Measurements from ENCODE around the gene DGKH.

DNA sequence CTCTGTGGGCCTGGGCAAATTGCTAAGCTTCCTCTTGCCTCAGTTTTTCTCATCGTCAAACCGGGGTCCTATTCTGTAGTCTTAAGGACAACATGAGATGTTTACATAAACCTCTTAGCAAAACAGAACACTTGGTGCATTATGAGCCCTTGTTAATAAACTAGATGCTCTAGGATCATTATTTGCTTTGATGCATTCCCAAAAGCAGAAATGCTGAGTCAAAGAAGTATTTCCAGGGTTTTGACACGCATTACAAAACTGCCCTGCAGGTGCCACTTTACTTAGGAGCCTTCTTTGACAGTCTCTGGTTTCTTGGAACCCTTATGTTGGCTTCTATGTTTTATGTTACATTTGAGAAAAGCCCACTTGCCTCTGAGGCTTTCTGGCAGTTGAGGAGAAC is 235.6 kb downstream of the DGKH start:
- TF ChIP-seq CTCF (IDR thresholded peaks at IDR 0.05; ENCODE audit: low read depth, low read length, poor library complexity, severe bottlenecking): no peak
- TF ChIP-seq EZH2phosphoT487 (IDR thresholded peaks at IDR 0.05; ENCODE audit: borderline replicate concordance, low read length): no peak
